HepG2 (cell line): ENCODE data around the gene RPL36. TPM values are rescaled to one million over a fixed set of nuclear protein-coding genes. Genes with fewer than 3 reads are reported as not detected.

ENCODE experiments used
- ADNP ChIP-seq: sonication (generic); formaldehyde crosslinking; IDR thresholded peaks from 2 replicates; pipeline ENCODE4 v1.4.0; 2020; ENCODE audit warnings: missing genetic modification reagents
- ATAD3A ChIP-seq: sonication (generic); formaldehyde crosslinking; IDR thresholded peaks from 2 replicates; pipeline ENCODE4 v1.4.0; 2020; ENCODE audit warnings: missing genetic modification reagents
- ATF2 ChIP-seq: sonication (generic); formaldehyde crosslinking; IDR thresholded peaks from 2 replicates; pipeline ENCODE4 v1.4.0; 2020; ENCODE audit warnings: missing genetic modification reagents
- BCL3 ChIP-seq: sonication (generic); formaldehyde crosslinking; IDR thresholded peaks from 2 replicates; pipeline ENCODE4 v1.5.1; 2020; ENCODE audit warnings: mild to moderate bottlenecking, missing genetic modification reagents, moderate library complexity
- FOXO1 ChIP-seq: sonication (generic); formaldehyde crosslinking; IDR thresholded peaks from 2 replicates; pipeline ENCODE4 v1.4.0; 2020; ENCODE audit warnings: missing genetic modification reagents
- HNF4G ChIP-seq, 2 experiments: sonication (generic) in 1 of 2; formaldehyde crosslinking in 1 of 2; IDR thresholded peaks; 2 replicates each; pipeline versions ENCODE4 v1.4.0 to v1.6.1; 2011 to 2020; ENCODE audit warnings: borderline replicate concordance in 2 of 2, low read depth in 2 of 2, mild to moderate bottlenecking in 2 of 2, low read length in 1 of 2, missing genetic modification reagents in 1 of 2, moderate library complexity in 1 of 2
- SALL1 ChIP-seq: sonication (generic); formaldehyde crosslinking; IDR thresholded peaks from 2 replicates; pipeline ENCODE4 v1.8.0; 2022; ENCODE audit warnings: mild to moderate bottlenecking, missing genetic modification reagents
- SNAPC2 ChIP-seq: sonication (generic); formaldehyde crosslinking; IDR thresholded peaks from 2 replicates; pipeline ENCODE4 v1.8.1; 2022; ENCODE audit warnings: mild to moderate bottlenecking, missing genetic modification reagents
- ZHX2 ChIP-seq, 2 experiments: sonication (generic) in 1 of 2; formaldehyde crosslinking in 1 of 2; IDR thresholded peaks; 2 replicates each; pipeline versions ENCODE4 v1.6.1 to v1.9.0; 2014 to 2022; ENCODE audit warnings: antibody characterized with exemption in 1 of 2, borderline replicate concordance in 1 of 2, inconsistent platforms in 1 of 2, low read depth in 1 of 2, missing genetic modification reagents in 1 of 2
- ZMYM4 ChIP-seq: sonication (generic); formaldehyde crosslinking; IDR thresholded peaks from 2 replicates; pipeline ENCODE4 v1.8.1; 2023; ENCODE audit warnings: mild to moderate bottlenecking, missing genetic modification reagents
- ZNF280B ChIP-seq: sonication (generic); formaldehyde crosslinking; IDR thresholded peaks from 2 replicates; pipeline ENCODE4 v1.5.0; 2020; ENCODE audit warnings: missing genetic modification reagents, mild to moderate bottlenecking, borderline replicate concordance
- ZNF619 ChIP-seq: sonication (generic); formaldehyde crosslinking; IDR thresholded peaks from 2 replicates; pipeline ENCODE4 v1.4.0; 2020; ENCODE audit warnings: mild to moderate bottlenecking, missing genetic modification reagents
- ZNF841 ChIP-seq: sonication (generic); formaldehyde crosslinking; IDR thresholded peaks from 2 replicates; pipeline ENCODE4 v1.8.1; 2023; ENCODE audit warnings: missing genetic modification reagents, borderline replicate concordance
- polyA plus RNA-seq, 8 experiments: library from polyadenylated mRNA; depleted of rRNA in 3 of 8; stranded (reverse) in 7 of 8; unstranded in 1 of 8; fragments of >200 nt; fragmentation: Illumina TruSeq in 4 of 8; extraction: Trizol in 4 of 8; gene quantifications; 2 replicates each; pipeline versions ENCODE4 v1.2.1 to v1.2.3, GENCODE V29; 2011 to 2016; ENCODE audit warnings: low read depth in 4 of 8, missing spikeins in 1 of 8, mixed read lengths in 1 of 8; ENCODE audit not compliant: insufficient read depth in 1 of 8
- total RNA-seq, 5 experiments: library from RNA; depleted of rRNA; stranded (reverse); fragments of >200 nt; fragmentation: Illumina TruSeq; extraction: Trizol; gene quantifications; 2 replicates each; pipeline ENCODE4 v1.2.3, GENCODE V29; 2016; ENCODE audit warnings: low read depth in 1 of 5
- TF ChIP-seq, protein P1 (sequence below): sonication (generic); formaldehyde crosslinking; IDR thresholded peaks from 2 replicates; pipeline ENCODE4 v1.4.0; 2020; ENCODE audit warnings: mild to moderate bottlenecking, missing genetic modification reagents

RPL36 gene
- total and polyA plus RNA-seq, 2 of the 13 experiments (the other 11 are each of a cell fraction or from before 2014, with no cell fraction given): 706 to 740 TPM

GRCh38 chr19:5719961-5720790 is 30.1 kb downstream of the RPL36 start, which contains the start of the genes CATSPERD and LONP1 (continued):
- TF ChIP-seq BCL3 (CRISPR knock-in tag): peak; percentile 85
- peak; percentile 82; the same call in 1 of the 2 replicates for TF ChIP-seq ZNF619 (CRISPR knock-in tag)
- peak; percentile 81 for TF ChIP-seq SALL1 (CRISPR knock-in tag)
- TF ChIP-seq ZMYM4 (CRISPR knock-in tag): peak; percentile 72
- TF ChIP-seq ATF2: peak; percentile 69
- TF ChIP-seq ZNF841 (CRISPR knock-in tag): peak; percentile 75; the same call in 1 of the 2 replicates
- TF ChIP-seq ZHX2 (IDR thresholded peaks at IDR 0.05; ENCODE audit: low read depth): peak; percentile 96
- 0 out of 2 replicates have a peak, but pooled peaks have one; percentile 56 for TF ChIP-seq ZHX2 (CRISPR knock-in tag; IDR thresholded peaks at IDR 0.05; ENCODE audit: borderline replicate concordance)
- TF ChIP-seq, protein P1, sequence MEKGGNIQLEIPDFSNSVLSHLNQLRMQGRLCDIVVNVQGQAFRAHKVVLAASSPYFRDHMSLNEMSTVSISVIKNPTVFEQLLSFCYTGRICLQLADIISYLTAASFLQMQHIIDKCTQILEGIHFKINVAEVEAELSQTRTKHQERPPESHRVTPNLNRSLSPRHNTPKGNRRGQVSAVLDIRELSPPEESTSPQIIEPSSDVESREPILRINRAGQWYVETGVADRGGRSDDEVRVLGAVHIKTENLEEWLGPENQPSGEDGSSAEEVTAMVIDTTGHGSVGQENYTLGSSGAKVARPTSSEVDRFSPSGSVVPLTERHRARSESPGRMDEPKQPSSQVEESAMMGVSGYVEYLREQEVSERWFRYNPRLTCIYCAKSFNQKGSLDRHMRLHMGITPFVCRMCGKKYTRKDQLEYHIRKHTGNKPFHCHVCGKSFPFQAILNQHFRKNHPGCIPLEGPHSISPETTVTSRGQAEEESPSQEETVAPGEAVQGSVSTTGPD (CRISPR knock-in tag): no peak
- TF ChIP-seq FOXO1 (CRISPR knock-in tag): peak; percentile 60
- no peak for TF ChIP-seq SNAPC2 (CRISPR knock-in tag)
- no peak for TF ChIP-seq ADNP (CRISPR knock-in tag)
- TF ChIP-seq ATAD3A: no peak
- TF ChIP-seq HNF4G (IDR thresholded peaks at IDR 0.05; ENCODE audit: borderline replicate concordance, low read depth, low read length): no peak
- 0 out of 2 replicates have a peak, but pooled peaks have one; percentile 36 for TF ChIP-seq HNF4G (CRISPR knock-in tag; IDR thresholded peaks at IDR 0.05; ENCODE audit: borderline replicate concordance, low read depth)
- peak; percentile 65 for TF ChIP-seq ZNF280B
